Effector CD4-positive, alpha-beta T cell (primary cell): ENCODE measurements around the gene MIEF1.
"Not testable (repeated sequence)": the region's sequence is repeated elsewhere in the genome, so short reads cannot be mapped to it uniquely, and the experiment has no call there.

Experiments
- DNase-seq: peaks from one replicate; pipeline ENCODE4 v3.0.0-alpha.2; 2020

MIEF1 gene

GRCh38 chr22:39517470-39517869 is 15.4 kb downstream of the MIEF1 start:
- no peak for DNase-seq

- no peak for DNase-seq
These were observed 16.2 kb downstream of the MIEF1 start for GRCh38 chr22:39518144-39518786.

- no peak for DNase-seq
These were observed 17.0 kb downstream of the MIEF1 start for GRCh38 chr22:39518996-39519680.

GRCh38 chr22:39519681-39520225 is 17.7 kb downstream of the MIEF1 start:
- DNase-seq = no peak

- peak; percentile 95 for DNase-seq
These were observed 18.4 kb downstream of the MIEF1 start, which contains the start of gene ATF4 for GRCh38 chr22:39520226-39521105. Gene ATF4, plus strand, starts transcription at chr22:39520562. Its CDS starts 884 bp downstream, at chr22:39521446.

- DNase-seq = not testable (repeated sequence)
These were observed 19.2 kb downstream of the MIEF1 start for GRCh38 chr22:39521106-39521885.

- DNase-seq = not testable (repeated sequence)
These were observed 20.0 kb downstream of the MIEF1 start for GRCh38 chr22:39522091-39522490.

GRCh38 chr22:39522567-39523300 is 20.6 kb downstream of the MIEF1 start:
- no peak for DNase-seq

GRCh38 chr22:39524089-39524752 is 22.1 kb downstream of the MIEF1 start:
- no peak for DNase-seq

- DNase-seq = no peak
These were observed 22.9 kb downstream of the MIEF1 start for GRCh38 chr22:39524753-39525657.

- no peak for DNase-seq
These were observed 23.5 kb downstream of the MIEF1 start for GRCh38 chr22:39525658-39525975.

- no peak for DNase-seq
These were observed 24.7 kb downstream of the MIEF1 start for GRCh38 chr22:39526736-39527171.

GRCh38 chr22:39527481-39527961 is 25.4 kb downstream of the MIEF1 start:
- no peak for DNase-seq

GRCh38 chr22:39528080-39528661 is 26.1 kb downstream of the MIEF1 start:
- DNase-seq = no peak

GRCh38 chr22:39528681-39529486 is 26.8 kb downstream of the MIEF1 start:
- peak; percentile 89 for DNase-seq

- DNase-seq = no peak
These were observed 27.4 kb downstream of the MIEF1 start for GRCh38 chr22:39529487-39529851.

- DNase-seq = no peak
These were observed 28.0 kb downstream of the MIEF1 start for GRCh38 chr22:39530116-39530515.

- no peak for DNase-seq
These were observed 28.7 kb downstream of the MIEF1 start for GRCh38 chr22:39530692-39531331.
